ENCODE data around the gene CYTH2. TPM values are rescaled to one million over a fixed set of nuclear protein-coding genes. Genes with fewer than 3 reads are reported as not detected.
A peak's percentile ranks its signal among the peaks of the same experiment; 100 is the strongest.

CYTH2 gene
- total RNA-seq, 4 donors from 2014 or later: 91.6 to 232 (median 139) TPM

DNA sequence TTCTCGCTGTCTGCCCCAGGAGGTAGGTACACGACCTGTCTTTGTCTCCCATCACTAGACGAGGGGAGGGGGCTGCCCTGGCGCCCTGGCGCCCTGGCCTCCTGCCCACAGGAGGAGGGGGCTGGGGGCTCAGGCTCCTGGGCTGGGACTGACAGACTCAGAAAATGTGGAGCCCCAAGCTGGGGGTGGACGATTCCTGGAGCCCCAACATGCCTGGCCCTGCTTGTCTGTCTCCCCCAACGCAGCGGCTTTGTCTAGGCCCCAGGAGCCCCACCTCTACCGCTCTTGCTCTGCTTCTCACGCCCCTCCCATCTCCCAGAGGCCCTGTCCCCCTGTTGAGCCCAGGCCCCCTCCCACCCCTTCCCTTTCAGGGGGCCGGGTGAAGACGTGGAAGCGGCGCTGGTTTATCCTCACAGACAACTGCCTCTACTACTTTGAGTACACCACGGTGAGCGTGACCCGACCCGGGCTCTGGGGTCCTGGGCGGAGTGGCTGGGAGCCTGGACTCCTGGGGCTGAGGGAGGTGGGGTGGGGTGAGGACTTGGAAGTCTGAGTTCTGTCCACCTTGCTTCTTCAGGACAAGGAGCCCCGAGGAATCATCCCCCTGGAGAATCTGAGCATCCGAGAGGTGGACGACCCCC lies 8.6 kb downstream of the CYTH2 start:
- TF ChIP-seq POLR2A (IDR thresholded peaks at IDR 0.05): no peak
- TF ChIP-seq, protein P1, sequence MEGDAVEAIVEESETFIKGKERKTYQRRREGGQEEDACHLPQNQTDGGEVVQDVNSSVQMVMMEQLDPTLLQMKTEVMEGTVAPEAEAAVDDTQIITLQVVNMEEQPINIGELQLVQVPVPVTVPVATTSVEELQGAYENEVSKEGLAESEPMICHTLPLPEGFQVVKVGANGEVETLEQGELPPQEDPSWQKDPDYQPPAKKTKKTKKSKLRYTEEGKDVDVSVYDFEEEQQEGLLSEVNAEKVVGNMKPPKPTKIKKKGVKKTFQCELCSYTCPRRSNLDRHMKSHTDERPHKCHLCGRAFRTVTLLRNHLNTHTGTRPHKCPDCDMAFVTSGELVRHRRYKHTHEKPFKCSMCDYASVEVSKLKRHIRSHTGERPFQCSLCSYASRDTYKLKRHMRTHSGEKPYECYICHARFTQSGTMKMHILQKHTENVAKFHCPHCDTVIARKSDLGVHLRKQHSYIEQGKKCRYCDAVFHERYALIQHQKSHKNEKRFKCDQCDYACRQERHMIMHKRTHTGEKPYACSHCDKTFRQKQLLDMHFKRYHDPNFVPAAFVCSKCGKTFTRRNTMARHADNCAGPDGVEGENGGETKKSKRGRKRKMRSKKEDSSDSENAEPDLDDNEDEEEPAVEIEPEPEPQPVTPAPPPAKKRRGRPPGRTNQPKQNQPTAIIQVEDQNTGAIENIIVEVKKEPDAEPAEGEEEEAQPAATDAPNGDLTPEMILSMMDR (IDR thresholded peaks at IDR 0.05): no peak
- no peak for DNase-seq
- H3K27ac ChIP-seq: no peak overlapping the region
- no peaks in the 10 kb centered on the region for H3K27me3 ChIP-seq
- no peak overlapping the region for H3K4me3 ChIP-seq (replicated peaks in 1 of 3)
- H3K9me3 ChIP-seq: no peaks in the 10 kb centered on the region
- H3K36me3 ChIP-seq: peaks cover 50 to 55% of the 10 kb centered on the region in 2 donors
- intact Hi-C loops (cut with DNase I): no loop called here
- 86 to 89% methylated on average over 19 to 22 of the region's 22 CpGs for WGBS, 2 donors
- peaks cover 11 to 19% of the 10 kb centered on the region in 2 donors for H3K4me1 ChIP-seq

DNA sequence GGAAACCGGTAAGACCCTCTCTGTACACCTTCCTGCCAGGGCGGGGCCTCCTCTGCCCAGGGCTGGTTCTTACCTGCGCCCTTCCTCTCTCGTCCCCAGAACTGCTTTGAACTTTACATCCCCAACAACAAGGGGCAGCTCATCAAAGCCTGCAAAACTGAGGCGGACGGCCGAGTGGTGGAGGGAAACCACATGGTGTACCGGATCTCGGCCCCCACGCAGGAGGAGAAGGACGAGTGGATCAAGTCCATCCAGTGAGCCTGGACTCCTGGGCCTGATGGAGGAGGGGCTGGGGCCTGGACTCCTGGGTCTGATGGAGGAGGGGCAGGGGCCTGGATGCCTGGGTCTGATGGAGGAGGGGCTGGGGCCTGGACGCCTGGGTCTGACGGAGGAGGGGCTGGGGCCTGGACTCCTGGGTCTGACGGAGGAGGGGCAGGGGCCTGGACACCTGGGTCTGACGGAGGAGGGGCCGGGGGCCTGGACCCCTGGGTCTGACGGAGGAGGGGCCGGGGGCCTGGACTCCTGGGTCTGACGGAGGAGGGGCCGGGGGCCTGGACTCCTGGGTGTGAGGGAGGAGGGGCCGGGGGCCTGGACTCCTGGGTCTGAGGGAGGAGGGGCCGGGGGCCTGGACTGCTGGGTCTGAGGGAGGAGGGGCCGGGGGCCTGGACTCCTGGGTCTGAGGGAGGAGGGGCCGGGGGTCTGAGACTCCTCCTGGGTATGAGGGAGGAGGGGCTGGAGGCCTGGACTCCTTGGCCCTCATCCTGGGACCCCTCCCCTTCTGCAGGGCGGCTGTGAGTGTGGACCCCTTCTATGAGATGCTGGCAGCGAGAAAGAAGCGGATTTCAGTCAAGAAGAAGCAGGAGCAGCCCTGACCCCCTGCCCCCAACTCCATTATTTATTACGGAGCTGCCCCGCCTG lies 9.4 kb downstream of the CYTH2 start:
- intact Hi-C loops (cut with DNase I): no loop called here
- Histone ChIP-seq H3K27ac (no peak overlapping the region), H3K4me1 (peaks cover 3 to 12% of the 10 kb centered on the region in 2 donors), H3K27me3 (no peaks in the 10 kb centered on the region), H3K4me3 (replicated peaks in 1 of 3) (no peak overlapping the region), H3K36me3 (peaks cover 45 to 47% of the 10 kb centered on the region in 2 donors), H3K9me3 (no peaks in the 10 kb centered on the region)
- no peak for DNase-seq
- 90 to 91% methylated on average over 14 to 19 of the region's 29 CpGs for WGBS, 2 donors
- TF ChIP-seq POLR2A (IDR thresholded peaks at IDR 0.05): no peak
- TF ChIP-seq, protein P1 (IDR thresholded peaks at IDR 0.05): no peak

DNA sequence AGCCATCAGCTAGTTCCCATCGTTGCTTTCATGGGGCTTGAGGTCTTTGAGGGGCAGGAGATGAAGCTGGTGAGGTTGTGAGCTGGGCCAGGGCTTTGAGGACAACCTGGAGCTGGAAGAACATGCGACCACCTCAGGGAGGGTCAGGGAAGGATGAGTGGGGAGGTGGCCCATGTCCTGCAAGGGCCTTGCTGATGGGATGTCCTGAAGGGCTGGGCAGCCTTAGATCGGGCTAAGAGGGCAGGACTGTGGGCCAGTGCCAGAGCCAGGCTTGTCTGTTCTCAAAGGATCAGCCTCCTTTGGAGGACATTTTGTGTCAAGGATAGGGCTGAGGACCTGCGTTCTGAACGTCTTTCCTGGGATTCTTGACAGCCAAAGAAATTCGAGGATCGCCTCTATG lies 10.5 kb downstream of the CYTH2 start:
- DNase-seq: no peak
- no peaks in the 10 kb centered on the region for H3K9me3 ChIP-seq
- peak overlapping the region in 1 of 3 donors; percentile 65 for H3K27ac ChIP-seq
- peaks cover 0 to 4% of the 10 kb centered on the region in 2 donors for H3K4me1 ChIP-seq
- intact Hi-C loops (cut with DNase I): no loop called here
- no peaks in the 10 kb centered on the region for H3K27me3 ChIP-seq
- no peak overlapping the region for H3K4me3 ChIP-seq (replicated peaks in 1 of 3)
- 87 to 94% methylated on average over 5 to 7 of the region's 7 CpGs for WGBS, 2 donors
- H3K36me3 ChIP-seq: peaks cover 35 to 36% of the 10 kb centered on the region in 2 donors
- TF ChIP-seq, protein P1 (IDR thresholded peaks at IDR 0.05): no peak
- no peak for TF ChIP-seq POLR2A (IDR thresholded peaks at IDR 0.05)

DNA sequence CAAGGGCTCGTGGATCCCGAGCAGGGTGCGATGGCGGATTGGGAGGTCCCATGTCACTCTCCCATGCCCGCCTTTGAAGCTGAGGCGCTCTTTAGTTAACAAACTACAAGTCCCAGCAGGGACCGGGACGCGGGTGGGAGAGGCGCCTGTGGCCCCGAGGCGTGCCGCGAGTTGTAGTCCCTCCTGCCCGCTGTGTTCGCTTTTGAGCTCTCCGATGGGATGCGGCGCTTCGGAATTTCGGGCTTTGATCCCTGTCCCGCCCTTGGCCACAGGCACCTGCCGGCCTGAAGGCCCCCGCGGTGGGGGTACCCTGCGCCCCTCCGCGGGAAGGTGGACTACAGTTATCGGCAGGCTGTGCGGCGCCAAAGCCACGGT lies 11.0 kb downstream of the CYTH2 start:
- Histone ChIP-seq H3K9me3 (no peaks in the 10 kb centered on the region), H3K27ac (peak overlapping the region; percentile 55 to 65 (median 64)), H3K4me1 (peaks cover 0 to 4% of the 10 kb centered on the region in 2 donors), H3K27me3 (no peaks in the 10 kb centered on the region), H3K4me3 (replicated peaks in 1 of 3) (peak overlapping the region in 1 of 3 donors; percentile 40), H3K36me3 (peaks cover 30 to 31% of the 10 kb centered on the region in 2 donors)
- no peak for TF ChIP-seq POLR2A (IDR thresholded peaks at IDR 0.05)
- TF ChIP-seq, protein P1 (IDR thresholded peaks at IDR 0.05): no peak
- DNase-seq: peak in 1 of 2 donors; percentile 33
- WGBS, 2 donors: 44 to 50% methylated on average over 17 to 30 of the region's 32 CpGs
- intact Hi-C loops (cut with DNase I): no loop called here
